Measurements from ENCODE around the gene SHB.

Gene SHB

DNA sequence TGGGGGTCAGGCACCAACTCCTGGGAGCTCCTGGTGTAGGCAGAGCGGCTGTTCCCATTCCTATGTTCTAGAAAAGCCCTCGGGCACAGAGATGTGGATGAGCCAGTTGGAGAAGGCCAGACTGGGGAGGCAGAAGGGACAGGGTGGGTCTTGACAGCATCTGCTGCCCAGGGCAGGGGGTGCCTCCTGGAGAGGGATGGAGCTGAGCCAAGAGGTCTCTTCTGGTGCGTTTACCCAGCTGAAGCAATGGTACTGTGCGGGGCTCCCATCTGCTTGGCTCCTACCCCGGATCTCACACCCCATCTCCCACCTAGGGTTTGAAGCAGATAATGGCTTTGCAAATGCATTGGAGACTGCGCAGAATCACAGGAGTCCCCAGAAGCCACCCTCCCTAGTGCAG is 41.3 kb downstream of the SHB start:
- Histone ChIP-seq H3K9ac (ENCODE audit: low read depth, low read length, poor library complexity) (no peak overlapping the region), H2BK15ac (ENCODE audit: low read length) (peak overlapping the region; percentile 25), H3K18ac (ENCODE audit: low read length) (no peak overlapping the region), H3K9me3 (replicated peaks in 1 of 2; ENCODE audit: control insufficient read depth in 2 of 2, insufficient read depth in 1 of 2, low read depth in 1 of 2, low read length in 2 of 2) (no peaks in the 10 kb centered on the region), H3K4me2 (ENCODE audit: insufficient read depth, low read length, poor library complexity, severe bottlenecking) (no peak overlapping the region), H3K79me1 (ENCODE audit: low read depth, low read length) (peaks cover 2% of the 10 kb centered on the region), H3K27ac (replicated peaks; ENCODE audit: low read length) (no peak overlapping the region), H3K27me3 (ENCODE audit: control insufficient read depth in 3 of 3, insufficient read depth in 3 of 3, low read depth in 1 of 3, low read length in 3 of 3) (no peaks in the 10 kb centered on the region), H3K23ac (ENCODE audit: low read depth, low read length, poor library complexity) (no peak overlapping the region), H2AFZ (ENCODE audit: low read length) (no peak overlapping the region), H3K36me3 (replicated peaks in 1 of 2; ENCODE audit: control insufficient read depth in 2 of 2, insufficient read depth in 2 of 2, low read length in 2 of 2) (no peaks in the 10 kb centered on the region), H3K4me1 (ENCODE audit: control insufficient read depth in 2 of 2, insufficient read depth in 1 of 2, low read depth in 1 of 2, low read length in 2 of 2) (peaks cover 25 to 30% of the 10 kb centered on the region in 2 donors), H2BK5ac (ENCODE audit: low read length) (no peak overlapping the region), H3K4me3 (ENCODE audit: low read length in 2 of 2) (no peak overlapping the region), H2BK12ac (ENCODE audit: low read length) (no peak overlapping the region), H4K91ac (ENCODE audit: low read depth, low read length, poor library complexity) (no peak overlapping the region), H2BK120ac (ENCODE audit: low read depth, low read length) (no peak overlapping the region), H3K14ac (ENCODE audit: low read length) (peak overlapping the region; percentile 14), H3K4ac (ENCODE audit: low read length) (no peak overlapping the region), H4K8ac (ENCODE audit: low read depth, low read length) (no peak overlapping the region), H2AK5ac (ENCODE audit: low read depth, low read length) (peak overlapping the region; percentile 42)
- no peak for DNase-seq (ENCODE audit: low spot score)
- WGBS, 2 donors (ENCODE audit: extremely low coverage in 2 of 2, insufficient read length in 2 of 2, insufficient replicate concordance in 1 of 2) = no CpG with 5 or more reads among the region's 6 CpGs

DNA sequence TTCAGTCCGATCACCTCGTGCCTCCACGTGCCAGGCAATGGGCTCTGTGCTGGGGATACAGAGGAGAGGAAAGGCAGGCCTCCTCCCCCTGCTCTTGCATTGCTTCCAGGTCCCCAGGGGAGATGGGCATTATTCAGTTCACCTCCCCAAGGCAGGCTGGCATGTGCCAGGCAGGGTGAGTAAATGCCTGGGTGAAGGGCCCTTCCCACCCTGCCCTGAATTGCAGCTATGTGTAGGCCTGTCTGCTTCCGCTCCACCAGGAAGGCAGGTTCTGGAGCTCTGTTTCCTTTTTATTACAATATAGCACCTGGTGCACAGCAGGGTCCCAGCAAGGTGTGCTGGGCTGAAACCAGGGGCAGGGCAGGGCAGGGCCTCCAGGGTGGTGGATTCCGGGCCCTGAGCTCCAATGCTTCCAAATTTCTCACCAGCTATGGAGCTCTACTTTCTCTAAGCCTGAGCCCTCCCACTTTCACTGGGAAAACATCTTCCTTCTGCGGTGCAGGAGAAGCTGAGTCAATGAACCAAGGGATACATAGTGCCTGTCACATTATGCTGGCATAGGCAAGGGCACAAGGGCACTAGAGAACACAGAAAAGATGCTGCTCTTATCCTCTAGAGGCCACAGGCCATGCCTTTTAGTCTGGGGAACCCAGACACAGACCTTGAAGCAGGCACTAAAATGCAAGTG is 42.0 kb downstream of the SHB start:
- peak overlapping the region; percentile 42 for H2AK5ac ChIP-seq (ENCODE audit: low read depth, low read length)
- H3K4me2 ChIP-seq (ENCODE audit: insufficient read depth, low read length, poor library complexity, severe bottlenecking) = no peak overlapping the region
- H3K36me3 ChIP-seq (replicated peaks in 1 of 2; ENCODE audit: control insufficient read depth in 2 of 2, insufficient read depth in 2 of 2, low read length in 2 of 2) = no peaks in the 10 kb centered on the region
- no peak overlapping the region for H3K14ac ChIP-seq (ENCODE audit: low read length)
- H2BK5ac ChIP-seq (ENCODE audit: low read length) = no peak overlapping the region
- H3K4me1 ChIP-seq (ENCODE audit: control insufficient read depth in 2 of 2, insufficient read depth in 1 of 2, low read depth in 1 of 2, low read length in 2 of 2) = peaks cover 31 to 37% of the 10 kb centered on the region in 2 donors
- no peaks in the 10 kb centered on the region for H3K9me3 ChIP-seq (replicated peaks in 1 of 2; ENCODE audit: control insufficient read depth in 2 of 2, insufficient read depth in 1 of 2, low read depth in 1 of 2, low read length in 2 of 2)
- no peak overlapping the region for H4K8ac ChIP-seq (ENCODE audit: low read depth, low read length)
- H2AFZ ChIP-seq (ENCODE audit: low read length) = no peak overlapping the region
- no peaks in the 10 kb centered on the region for H3K27me3 ChIP-seq (ENCODE audit: control insufficient read depth in 3 of 3, insufficient read depth in 3 of 3, low read depth in 1 of 3, low read length in 3 of 3)
- H2BK12ac ChIP-seq (ENCODE audit: low read length) = no peak overlapping the region
- WGBS, 2 donors (ENCODE audit: extremely low coverage in 2 of 2, insufficient read length in 2 of 2, insufficient replicate concordance in 1 of 2) = no CpG with 5 or more reads among the region's 6 CpGs
- H3K27ac ChIP-seq (replicated peaks; ENCODE audit: low read length) = no peak overlapping the region
- no peak overlapping the region for H3K23ac ChIP-seq (ENCODE audit: low read depth, low read length, poor library complexity)
- peak overlapping the region; percentile 53 for H3K18ac ChIP-seq (ENCODE audit: low read length)
- H3K9ac ChIP-seq (ENCODE audit: low read depth, low read length, poor library complexity) = no peak overlapping the region
- peak overlapping the region; percentile 10 for H2BK120ac ChIP-seq (ENCODE audit: low read depth, low read length)
- H2BK15ac ChIP-seq (ENCODE audit: low read length) = peak overlapping the region; percentile 11
- H4K91ac ChIP-seq (ENCODE audit: low read depth, low read length, poor library complexity) = no peak overlapping the region
- H3K79me1 ChIP-seq (ENCODE audit: low read depth, low read length) = no peaks in the 10 kb centered on the region
- H3K4me3 ChIP-seq (ENCODE audit: low read length in 2 of 2) = no peak overlapping the region
- no peak for DNase-seq (ENCODE audit: low spot score)
- no peak overlapping the region for H3K4ac ChIP-seq (ENCODE audit: low read length)

DNA sequence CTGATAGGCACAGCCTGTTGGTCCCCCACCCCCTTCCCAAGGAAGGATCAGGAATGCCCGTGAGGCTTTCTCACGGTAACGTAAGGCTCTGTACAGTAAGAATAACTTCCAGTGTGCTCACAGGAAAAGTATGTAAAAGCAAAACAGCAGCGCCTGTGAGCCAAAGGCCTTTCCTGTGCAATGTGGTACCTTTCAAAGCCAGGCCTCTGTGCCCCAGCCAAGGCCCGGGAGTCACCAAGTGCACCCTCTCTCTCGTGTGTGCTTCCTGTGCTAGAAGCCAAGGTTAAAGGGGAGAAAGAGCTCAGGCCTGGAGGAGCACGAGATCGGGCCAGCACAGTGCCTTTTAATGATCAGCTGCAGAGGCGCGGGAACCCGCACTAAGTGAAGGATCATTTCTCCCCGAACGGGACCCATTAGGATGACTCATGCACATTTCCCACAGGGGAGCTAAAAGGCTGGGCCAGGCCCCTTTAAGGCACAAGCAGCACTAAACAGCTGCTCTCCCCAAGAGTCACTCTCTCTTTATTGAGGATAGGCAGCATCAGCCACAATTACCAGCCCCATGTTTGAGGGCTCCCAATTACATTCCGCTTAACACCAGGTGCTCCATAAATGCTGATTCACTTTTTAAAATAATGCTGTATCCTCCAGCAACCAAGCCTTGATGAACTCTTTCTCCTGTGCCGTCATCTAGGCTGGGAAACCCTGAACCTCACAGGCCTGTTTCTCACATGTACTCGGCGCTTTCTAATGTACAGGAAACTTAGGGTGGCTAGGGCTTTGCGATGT is 42.8 kb downstream of the SHB start:
- H3K9me3 ChIP-seq (replicated peaks in 1 of 2; ENCODE audit: control insufficient read depth in 2 of 2, insufficient read depth in 1 of 2, low read depth in 1 of 2, low read length in 2 of 2) = no peaks in the 10 kb centered on the region
- H3K27ac ChIP-seq (replicated peaks; ENCODE audit: low read length) = no peak overlapping the region
- no peak for DNase-seq (ENCODE audit: low spot score)

DNA sequence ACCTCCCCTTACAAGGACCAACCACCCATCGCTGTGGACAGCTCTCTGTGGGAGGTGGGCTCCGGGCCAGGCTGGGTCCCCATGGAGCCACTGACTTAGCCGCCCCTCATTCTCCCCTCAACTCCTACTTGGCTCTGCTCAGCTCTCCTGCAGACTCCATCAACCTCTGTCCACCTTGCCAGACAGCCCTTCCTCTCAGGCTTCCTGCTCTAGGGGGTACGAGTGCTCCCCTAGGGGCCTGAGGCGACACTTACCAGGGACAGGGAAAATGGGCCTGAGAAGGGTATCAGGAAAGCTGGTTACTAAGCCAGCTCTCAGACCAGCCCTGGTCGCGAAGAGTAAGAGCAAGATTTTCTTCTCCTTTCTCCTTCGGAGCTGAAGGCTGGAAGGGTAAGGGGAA is 43.9 kb downstream of the SHB start:
- Histone ChIP-seq H3K36me3 (replicated peaks in 1 of 2; ENCODE audit: control insufficient read depth in 2 of 2, insufficient read depth in 2 of 2, low read length in 2 of 2) (no peaks in the 10 kb centered on the region), H3K18ac (ENCODE audit: low read length) (peak overlapping the region; percentile 44), H3K4me2 (ENCODE audit: insufficient read depth, low read length, poor library complexity, severe bottlenecking) (no peak overlapping the region), H2BK5ac (ENCODE audit: low read length) (no peak overlapping the region), H4K91ac (ENCODE audit: low read depth, low read length, poor library complexity) (no peak overlapping the region), H2AFZ (ENCODE audit: low read length) (no peak overlapping the region), H3K4ac (ENCODE audit: low read length) (no peak overlapping the region), H3K79me1 (ENCODE audit: low read depth, low read length) (no peaks in the 10 kb centered on the region), H3K14ac (ENCODE audit: low read length) (no peak overlapping the region), H3K9ac (ENCODE audit: low read depth, low read length, poor library complexity) (no peak overlapping the region), H2BK15ac (ENCODE audit: low read length) (no peak overlapping the region), H2BK120ac (ENCODE audit: low read depth, low read length) (no peak overlapping the region), H3K27ac (replicated peaks; ENCODE audit: low read length) (no peak overlapping the region), H2AK5ac (ENCODE audit: low read depth, low read length) (no peak overlapping the region), H3K9me3 (replicated peaks in 1 of 2; ENCODE audit: control insufficient read depth in 2 of 2, insufficient read depth in 1 of 2, low read depth in 1 of 2, low read length in 2 of 2) (no peaks in the 10 kb centered on the region), H4K8ac (ENCODE audit: low read depth, low read length) (no peak overlapping the region), H3K4me3 (ENCODE audit: low read length in 2 of 2) (no peak overlapping the region), H3K27me3 (ENCODE audit: control insufficient read depth in 3 of 3, insufficient read depth in 3 of 3, low read depth in 1 of 3, low read length in 3 of 3) (no peaks in the 10 kb centered on the region), H3K23ac (ENCODE audit: low read depth, low read length, poor library complexity) (no peak overlapping the region), H3K4me1 (ENCODE audit: control insufficient read depth in 2 of 2, insufficient read depth in 1 of 2, low read depth in 1 of 2, low read length in 2 of 2) (peaks cover 34 to 43% of the 10 kb centered on the region in 2 donors), H2BK12ac (ENCODE audit: low read length) (peak overlapping the region; percentile 63)
- no peak for DNase-seq (ENCODE audit: low spot score)
- WGBS, 2 donors (ENCODE audit: extremely low coverage in 2 of 2, insufficient read length in 2 of 2, insufficient replicate concordance in 1 of 2) = no CpG with 5 or more reads among the region's 8 CpGs

More for the DNA sequence above, 42.8 kb downstream of the SHB start:
- Histone ChIP-seq H3K23ac (ENCODE audit: low read depth, low read length, poor library complexity) (no peak overlapping the region), H3K4me3 (ENCODE audit: low read length in 2 of 2) (no peak overlapping the region), H2AFZ (ENCODE audit: low read length) (peak overlapping the region; percentile 83), H3K4me2 (ENCODE audit: insufficient read depth, low read length, poor library complexity, severe bottlenecking) (no peak overlapping the region), H2BK15ac (ENCODE audit: low read length) (no peak overlapping the region), H2BK120ac (ENCODE audit: low read depth, low read length) (no peak overlapping the region), H3K4me1 (ENCODE audit: control insufficient read depth in 2 of 2, insufficient read depth in 1 of 2, low read depth in 1 of 2, low read length in 2 of 2) (peaks cover 32 to 42% of the 10 kb centered on the region in 2 donors), H2AK5ac (ENCODE audit: low read depth, low read length) (no peak overlapping the region), H3K79me1 (ENCODE audit: low read depth, low read length) (no peaks in the 10 kb centered on the region), H3K9ac (ENCODE audit: low read depth, low read length, poor library complexity) (no peak overlapping the region), H3K36me3 (replicated peaks in 1 of 2; ENCODE audit: control insufficient read depth in 2 of 2, insufficient read depth in 2 of 2, low read length in 2 of 2) (no peaks in the 10 kb centered on the region), H2BK5ac (ENCODE audit: low read length) (no peak overlapping the region), H3K14ac (ENCODE audit: low read length) (no peak overlapping the region), H3K27me3 (ENCODE audit: control insufficient read depth in 3 of 3, insufficient read depth in 3 of 3, low read depth in 1 of 3, low read length in 3 of 3) (no peaks in the 10 kb centered on the region), H3K4ac (ENCODE audit: low read length) (no peak overlapping the region), H4K8ac (ENCODE audit: low read depth, low read length) (no peak overlapping the region), H2BK12ac (ENCODE audit: low read length) (no peak overlapping the region), H4K91ac (ENCODE audit: low read depth, low read length, poor library complexity) (no peak overlapping the region), H3K18ac (ENCODE audit: low read length) (peak overlapping the region; percentile 53)
- no CpG with 5 or more reads among the region's 18 CpGs for WGBS, 2 donors (ENCODE audit: extremely low coverage in 2 of 2, insufficient read length in 2 of 2, insufficient replicate concordance in 1 of 2)
